Suprapubic skin (tissue), 4 donors: ENCODE measurements around the gene SMYD4.

Experiments used
- CTCF ChIP-seq, 2 donors: fragments of 200-600 bp in 1 of 2; fragments of 450-650 bp in 1 of 2; sonication (generic) in 1 of 2; IDR thresholded peaks; one replicate each; pipeline ENCODE4 v1.5.1; 2016 to 2019; ENCODE audit warnings: antibody characterized with exemption in 2 of 2, mild to moderate bottlenecking in 1 of 2, moderate library complexity in 1 of 2
- EP300 ChIP-seq: sonication (generic); formaldehyde crosslinking; IDR thresholded peaks from one replicate; pipeline ENCODE4 v1.6.1; 2017; ENCODE audit warnings: antibody characterized with exemption
- POLR2AphosphoS5 ChIP-seq, 3 donors: sonication (generic); formaldehyde crosslinking; IDR thresholded peaks; one replicate each; pipeline ENCODE4 v1.6.1; 2017; ENCODE audit warnings: antibody characterized with exemption in 3 of 3

GRCh38 chr17:1767358-1767757, 62.3 kb downstream of the SMYD4 start:
- TF ChIP-seq CTCF (IDR thresholded peaks at IDR 0.05) (no peak), EP300 (no peak), POLR2AphosphoS5 (IDR thresholded peaks at IDR 0.05) (no peak)
